GM21367 (cell line): ENCODE measurements around the gene EIF5.

Experiments
- ATAC-seq: cut with Tn5 transposase; IDR thresholded peaks from one replicate; pipeline ENCODE4 v1.9.1; 2021; ENCODE audit not compliant: unreplicated experiment

Gene EIF5

DNA sequence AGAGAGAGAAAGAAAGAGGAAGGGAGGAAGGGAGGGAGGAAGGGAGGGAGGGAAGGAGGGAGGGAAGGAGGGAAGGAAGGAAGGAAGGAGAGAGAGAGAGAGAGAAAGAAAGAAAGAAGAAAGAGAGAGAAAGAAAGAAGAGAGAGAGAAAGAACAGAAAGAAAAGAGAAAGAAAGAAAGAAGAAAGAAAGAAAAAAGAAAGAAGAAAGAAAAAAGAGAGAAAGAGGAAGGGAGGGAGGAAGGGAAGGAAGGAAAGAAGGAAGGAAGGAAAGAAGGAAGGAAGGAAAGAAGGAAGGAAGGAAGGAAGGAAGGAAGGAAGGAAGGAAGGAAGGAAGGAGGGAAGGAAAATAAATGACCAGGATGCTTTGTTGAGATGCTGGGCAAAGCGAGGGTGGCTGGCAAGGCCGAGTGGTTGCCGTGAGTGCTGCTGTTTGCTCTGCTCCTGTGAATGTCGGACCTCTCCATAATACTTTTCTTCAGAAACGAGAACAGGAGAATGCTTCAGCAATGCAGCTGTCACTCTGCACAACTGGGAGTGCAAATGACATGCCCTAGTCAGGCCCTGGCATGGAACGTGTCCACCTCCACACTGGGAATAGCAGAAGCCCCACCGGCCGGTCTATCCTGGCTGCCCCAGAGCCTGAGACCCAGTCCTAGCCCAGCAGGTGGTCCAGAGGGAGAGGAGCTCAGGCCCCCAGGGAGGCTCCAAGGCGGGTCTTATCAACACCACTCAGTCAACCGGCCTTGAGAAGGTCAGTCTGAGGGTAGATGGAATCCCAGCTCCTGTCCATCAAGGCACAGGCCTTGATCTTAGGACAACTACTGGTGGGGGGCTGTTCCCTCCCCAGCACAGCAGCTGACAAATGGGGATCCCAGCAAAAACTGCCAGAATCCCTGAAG is 25.1 kb upstream of the EIF5 start:
- ATAC-seq = no peak

DNA sequence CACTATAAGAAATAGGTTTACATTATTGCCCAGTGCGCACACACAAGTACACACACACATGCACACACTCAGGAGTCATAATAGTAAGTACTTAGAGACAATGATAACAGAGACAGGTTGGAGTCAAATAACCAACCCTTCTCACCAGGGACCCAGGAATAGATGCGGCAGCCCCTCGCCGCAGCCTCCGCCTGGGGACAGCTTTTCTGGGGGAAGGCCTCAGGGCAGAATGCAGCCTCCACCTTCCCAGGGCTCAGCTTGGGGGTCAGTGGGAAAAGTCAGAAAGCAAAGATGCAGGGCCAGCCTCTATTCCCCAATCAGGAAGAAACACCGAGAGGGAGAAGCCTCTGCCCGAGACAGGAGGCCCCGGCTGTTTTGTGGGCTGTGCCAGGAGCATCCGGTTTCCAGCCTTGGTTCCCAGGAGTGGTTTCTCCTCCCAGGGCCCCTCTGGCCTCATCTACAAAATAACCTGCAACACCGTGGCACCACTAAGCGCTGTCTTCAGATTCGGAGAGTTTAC is 23.4 kb upstream of the EIF5 start:
- ATAC-seq = no peak

DNA sequence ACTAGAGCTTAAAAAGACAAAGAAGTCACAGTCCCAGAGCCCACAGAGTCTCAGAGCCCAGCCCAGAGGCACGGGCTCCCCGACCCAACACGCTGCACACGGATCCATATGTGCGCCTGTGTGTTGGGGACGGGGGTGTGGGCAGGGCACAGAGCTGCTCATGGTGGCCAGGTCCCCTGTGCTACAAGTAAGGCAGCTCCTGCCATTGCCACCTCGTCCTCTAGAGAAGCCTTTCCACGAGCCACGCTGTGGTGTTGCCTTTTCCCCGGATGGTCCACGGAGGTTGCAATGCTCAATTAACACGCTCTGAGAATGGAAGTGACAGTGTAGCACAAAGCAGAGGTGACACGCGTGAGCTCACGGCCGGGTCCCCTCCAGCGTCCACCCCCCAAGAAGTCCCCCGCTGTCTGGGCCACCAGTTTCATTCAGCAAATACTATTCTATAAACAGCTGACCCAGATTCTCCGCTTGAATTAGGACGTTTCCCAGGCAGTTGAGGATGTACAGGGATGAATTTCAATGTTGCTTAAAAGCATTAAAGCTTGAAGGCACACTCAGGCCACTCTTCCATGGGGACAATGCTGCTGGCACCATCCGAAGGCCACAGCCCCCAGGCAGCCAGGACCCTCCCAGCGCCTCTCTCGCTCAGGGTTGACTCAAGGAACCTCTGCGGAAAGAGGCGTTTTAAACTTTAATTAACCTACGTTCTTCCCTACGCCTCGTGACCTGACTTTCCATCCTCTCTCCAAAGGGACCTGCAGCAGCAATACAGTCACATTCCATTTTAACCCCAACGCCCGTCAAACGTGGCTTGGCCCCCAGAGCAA is 22.7 kb upstream of the EIF5 start:
- no peak for ATAC-seq

DNA sequence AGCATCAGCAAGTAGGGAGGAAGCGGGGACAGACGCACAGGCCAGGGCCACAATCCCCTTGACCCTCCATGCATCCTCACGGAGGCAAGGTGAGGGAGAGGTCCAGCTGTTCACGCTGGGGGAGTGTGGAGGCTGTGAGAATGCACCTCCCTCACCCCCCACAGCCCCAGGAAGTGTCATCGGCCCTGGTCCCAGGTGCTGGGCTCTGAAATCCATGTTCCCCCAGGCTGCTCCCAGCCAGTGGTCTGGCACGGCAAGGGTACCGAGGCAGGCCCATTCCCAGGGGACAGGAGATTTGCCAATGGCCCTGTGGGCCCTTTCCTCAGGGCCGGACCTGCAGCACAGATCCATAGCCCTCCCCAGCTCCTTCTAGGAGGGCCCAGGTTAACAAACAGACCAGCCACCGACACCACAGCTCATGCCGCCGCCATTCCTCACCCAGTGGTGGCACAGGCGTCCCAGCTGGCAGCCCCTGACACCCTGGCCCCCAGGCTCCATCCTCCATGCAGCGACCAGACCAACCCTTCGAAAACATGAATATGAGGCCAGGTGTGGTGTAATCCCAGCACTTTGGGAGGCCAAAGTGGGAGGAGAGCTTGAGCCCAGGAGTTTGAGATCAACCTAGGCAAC is 21.9 kb upstream of the EIF5 start:
- no peak for ATAC-seq

DNA sequence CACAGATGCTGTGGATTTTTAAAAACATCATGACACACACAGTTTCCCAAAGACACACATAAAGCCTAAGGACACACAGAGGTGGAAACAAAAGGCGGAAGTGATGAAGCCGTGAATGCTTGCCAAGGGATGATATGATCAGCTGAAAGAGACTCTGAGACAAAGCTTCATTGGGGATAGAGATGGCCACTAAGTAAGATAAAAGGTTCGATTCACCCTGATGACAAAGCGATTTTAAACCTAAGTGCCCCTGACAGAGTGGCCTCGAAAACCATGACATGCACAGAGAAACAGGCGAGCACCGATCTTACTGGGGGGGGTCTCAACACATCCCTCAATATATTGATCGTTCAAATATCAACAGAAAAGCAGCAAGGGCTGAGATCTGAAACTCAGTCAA is 20.3 kb upstream of the EIF5 start:
- ATAC-seq = no peak

DNA sequence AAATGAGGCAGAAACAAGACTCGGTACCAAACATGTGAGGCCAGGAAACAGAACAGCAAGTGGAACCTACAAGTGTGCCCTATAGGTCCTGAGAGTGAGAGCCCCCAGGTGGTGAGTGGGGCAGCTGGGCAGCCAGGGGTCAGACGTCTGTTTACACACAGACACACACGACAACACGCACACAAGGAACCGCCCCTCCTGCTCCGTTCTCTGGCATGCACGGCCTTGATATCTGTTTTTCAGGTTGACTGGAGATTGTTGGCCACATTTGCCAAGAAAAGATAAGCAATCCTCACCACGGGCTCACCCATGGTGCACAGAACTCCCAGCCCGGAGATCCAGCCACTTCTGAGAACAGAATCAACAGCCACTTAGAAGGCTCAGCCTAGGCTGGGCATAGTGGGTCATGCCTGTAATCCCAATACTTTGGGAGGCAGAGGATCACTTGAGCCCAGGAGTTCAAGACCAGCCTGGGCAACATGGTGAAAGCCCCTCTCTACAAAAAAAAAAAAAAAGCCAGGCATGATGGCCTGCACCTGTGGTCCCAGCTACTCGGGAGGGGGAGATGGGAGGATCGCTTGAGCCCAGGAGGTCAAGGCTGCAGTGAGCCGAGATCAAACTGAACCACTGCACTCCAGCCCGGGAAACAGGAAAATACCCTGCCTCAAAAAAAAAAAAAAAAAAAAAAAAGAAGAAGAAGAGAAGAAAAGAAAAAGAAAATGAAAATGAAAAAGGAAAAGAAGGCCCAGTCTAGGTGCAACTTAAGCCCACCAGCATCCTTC is 19.4 kb upstream of the EIF5 start:
- ATAC-seq = no peak

DNA sequence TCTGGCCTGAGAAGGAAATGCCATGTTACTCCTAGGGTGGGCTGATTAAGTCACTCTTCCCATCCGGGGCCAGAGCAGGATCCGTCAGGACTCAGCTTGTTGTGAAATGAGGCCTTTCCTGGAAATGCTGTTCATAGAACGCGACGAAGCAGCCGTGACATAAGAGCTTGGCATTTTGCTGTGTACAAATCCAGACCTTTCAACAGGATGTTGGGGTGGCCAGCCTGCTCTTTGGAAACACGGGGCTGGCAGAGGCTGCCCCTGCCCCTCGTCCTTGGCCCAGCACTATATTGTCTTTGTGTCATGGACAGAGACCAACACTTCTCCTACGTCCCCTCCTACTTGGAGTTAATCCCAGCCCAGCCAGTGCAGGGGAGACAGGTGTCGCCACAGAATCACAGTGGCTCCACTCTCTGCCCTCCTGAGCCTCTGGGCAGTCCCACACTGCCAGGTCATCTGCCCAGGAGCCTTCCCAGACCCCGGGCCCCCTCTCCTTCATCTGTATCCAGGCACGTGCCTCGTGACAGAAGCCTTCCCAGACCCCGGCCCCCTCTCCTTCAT is 18.6 kb upstream of the EIF5 start:
- ATAC-seq = no peak

DNA sequence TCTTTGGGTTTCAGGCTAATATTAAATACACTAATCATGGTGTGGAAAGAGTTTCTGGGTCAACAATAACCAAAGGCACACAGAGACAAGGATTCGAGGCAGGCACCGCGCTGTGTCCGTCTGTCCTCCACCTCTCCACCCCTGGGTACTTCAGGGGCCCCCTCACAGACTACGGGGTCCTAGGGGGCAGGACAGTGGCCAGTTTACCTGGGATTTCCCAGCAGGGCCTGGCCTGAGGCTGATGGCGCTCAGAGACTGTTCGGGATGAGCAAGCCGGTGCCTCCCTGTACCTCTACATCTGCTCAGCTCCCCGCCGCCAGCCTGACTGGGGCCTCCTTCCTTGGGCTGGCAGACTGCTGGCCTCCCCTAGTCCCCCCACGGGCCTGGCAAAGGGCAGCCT is 18.1 kb upstream of the EIF5 start:
- no peak for ATAC-seq

DNA sequence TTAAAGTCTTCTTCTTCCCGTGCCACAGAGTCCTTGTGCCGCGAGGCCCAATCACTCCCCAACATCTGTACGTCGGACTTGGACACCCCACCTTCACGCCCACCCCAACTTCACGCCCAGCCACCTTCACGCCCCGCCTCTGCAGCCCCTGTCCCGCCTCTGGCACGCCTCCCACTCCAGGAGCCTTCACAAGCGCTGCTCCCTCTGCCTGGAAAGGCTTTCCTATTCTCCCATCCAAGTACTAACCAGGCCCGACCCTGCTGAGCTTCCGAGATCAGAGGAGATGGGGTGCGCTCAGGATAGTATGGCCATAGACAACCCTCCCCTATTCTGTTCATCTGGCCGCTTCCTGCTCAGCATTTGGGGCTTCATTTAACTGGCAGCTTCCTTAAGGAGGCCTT is 17.3 kb upstream of the EIF5 start:
- ATAC-seq = no peak

DNA sequence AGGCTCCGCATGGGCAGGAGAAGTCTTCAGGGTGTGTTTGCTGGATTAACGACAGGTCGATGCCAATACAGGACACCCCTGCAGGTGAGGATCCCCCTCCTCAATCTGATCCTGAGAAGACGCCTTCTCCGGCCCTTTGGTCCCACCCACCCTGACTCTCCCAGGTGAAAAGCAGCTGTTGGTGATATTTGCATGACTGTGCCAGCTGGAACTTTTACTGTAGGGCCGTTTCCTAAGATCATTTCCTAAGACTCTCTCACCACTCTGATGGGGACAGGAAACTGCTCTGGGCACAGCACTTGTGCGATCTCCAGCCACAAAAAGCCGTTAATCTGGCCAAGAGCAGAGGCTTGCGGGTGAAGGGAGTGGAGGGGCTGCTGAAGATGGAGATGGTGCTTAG is 16.8 kb upstream of the EIF5 start:
- ATAC-seq = no peak

DNA sequence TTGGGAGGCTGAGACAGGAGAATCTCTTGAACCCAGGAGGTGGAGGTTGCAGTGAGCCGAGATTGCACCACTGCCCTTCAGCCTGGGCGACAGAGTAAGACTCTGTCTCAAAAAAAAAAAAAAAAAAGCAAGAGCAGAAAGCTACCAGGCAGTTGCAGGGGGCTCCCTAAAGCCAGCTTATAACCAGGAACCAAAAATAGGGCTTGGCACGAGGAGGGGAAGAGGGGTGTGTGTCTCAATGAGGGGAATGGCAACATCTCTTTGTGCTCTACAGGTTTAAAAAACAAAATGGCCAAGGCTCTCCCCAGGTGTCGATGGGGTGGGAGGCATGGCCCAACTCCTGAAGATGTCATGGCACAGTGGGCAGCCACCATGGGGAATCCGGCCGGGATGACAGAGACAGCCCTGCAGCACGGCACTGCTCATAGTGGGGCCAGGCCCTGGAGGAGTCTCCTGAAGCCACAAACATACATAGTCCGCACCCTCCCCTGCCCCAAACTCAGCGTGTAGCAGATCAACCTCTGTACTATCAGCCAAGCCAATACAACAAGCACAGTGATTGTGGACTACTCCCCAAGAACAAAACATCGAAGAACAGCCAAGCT is 16.0 kb upstream of the EIF5 start:
- no peak for ATAC-seq

DNA sequence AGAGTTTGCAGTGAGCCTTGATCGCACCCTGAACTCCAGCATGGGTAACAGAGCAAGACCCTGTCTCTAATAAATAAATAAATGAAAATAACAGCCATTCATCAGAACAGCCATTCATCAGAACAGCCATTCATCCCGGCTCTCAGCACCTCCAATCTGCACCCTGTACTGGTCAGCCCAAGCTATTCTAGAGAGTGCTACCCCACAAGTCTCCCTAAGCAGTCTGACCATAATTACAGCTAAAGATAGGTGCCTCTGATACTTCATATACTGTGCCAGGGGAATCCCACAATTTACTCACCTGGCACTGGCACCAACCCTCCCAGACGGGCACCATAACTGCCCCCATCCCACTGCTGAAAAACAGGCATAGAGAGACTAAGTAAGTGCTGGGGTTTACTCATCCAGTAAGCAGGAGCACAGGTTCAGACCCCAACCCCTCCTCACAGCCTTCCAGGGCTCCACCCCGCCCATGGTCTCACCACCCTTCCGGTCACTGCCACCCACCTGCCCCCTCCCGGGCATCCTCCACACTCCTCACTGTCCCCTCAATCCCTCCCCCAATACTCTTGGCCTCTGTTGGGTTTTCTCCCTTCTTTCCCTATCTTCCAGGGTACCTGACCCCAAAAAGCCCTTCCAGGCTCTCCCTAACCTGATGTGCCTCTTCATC is 15.2 kb upstream of the EIF5 start:
- ATAC-seq = peak; percentile 23

DNA sequence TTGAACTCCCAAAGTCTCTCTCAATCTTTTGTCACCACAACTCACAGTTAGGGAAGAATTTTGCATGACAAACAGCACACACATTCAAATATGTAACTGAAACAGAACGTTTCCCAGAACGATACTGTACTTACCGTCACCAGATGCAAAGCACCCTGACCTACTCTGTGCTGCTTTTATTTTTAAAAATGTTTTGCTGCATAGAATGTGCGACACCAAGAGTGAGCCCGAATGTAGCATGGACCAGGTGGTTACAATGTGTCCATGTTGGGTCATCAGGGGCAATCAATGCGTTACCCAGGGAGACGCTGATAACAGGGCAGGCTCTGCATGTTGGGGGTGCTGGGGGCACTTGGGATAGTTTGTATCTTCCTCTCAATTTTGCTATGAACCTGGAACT is 14.6 kb upstream of the EIF5 start:
- ATAC-seq = peak; percentile 70

DNA sequence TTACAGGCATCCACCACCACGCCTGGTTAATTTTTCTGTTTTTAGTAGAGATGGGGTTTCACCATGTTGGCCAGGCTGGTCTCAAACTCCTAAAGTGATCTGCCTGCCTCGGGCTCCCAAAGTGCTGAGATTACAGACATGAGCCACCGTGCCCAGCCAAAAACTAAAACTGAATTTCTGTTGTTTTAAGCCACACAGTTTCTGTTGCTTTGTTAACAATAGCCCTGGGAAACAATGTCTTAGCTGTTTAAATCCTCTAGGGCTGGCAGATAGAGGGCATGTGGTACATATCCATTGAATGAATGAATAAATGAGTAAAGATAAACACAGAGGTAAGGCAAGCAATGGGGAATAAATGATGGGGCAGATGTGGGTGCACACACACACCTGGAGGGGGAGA is 8.0 kb upstream of the EIF5 start:
- ATAC-seq = no peak

DNA sequence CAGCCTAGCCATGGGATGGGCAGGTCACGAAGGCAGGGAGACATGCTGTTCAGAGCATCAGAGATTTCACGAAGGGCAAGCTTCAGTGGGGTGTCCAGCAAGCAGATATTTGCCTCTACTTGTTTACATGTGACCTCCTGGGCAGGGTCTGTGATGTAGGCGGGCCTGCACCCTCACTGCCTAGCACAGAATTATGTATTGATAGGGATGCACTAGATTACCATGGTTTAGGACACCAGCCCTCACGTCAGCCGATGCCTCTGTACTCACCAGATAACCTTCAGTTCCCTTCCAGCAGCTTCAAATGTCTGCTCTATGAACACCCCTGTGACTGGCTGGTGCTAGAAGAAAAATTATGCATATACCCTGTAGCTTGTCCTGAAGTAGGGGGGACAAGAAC is 5.1 kb upstream of the EIF5 start:
- no peak for ATAC-seq

DNA sequence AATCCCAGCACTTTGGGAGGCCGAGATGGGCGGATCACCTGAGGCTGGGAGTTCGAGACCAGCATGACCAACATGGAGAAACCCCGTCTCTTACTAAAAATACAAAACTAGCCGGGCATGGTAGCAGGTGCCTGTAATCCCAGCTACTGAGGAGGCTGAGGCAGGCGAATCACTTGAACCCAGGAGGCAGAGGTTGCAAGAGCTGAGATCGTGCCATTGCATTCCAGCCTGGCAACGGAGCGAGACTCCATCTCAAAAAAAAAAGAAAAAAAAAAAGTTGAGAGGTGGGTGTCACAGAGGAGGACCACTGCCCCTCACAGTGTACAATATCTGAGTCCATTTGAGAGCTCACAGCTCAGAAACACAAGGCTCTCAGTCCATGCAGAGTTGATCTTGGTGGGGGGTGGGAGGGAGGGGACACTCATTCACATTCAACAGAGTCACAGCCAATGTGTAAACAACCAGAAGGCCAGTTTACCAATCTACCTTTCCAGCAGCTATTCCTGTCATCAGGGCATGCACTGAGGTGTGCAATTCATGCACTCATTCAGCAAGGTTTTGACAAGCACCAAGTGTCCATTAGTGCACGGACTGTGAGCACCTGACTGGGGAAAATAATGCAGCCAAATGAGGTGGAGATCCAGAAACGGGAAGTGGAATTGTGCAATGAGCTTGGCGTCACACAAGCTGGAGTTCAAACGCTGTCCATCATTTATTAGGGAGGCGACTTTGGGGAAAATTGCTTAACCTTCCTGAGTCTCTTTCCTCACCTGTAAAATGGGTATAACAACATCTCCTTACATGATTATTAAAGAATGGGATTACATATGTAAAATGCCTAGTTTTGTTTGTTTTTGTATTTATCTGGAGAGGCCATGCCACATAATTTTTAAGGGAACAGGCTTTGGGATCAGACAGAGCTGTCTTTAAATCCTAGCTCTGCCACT is 4.4 kb upstream of the EIF5 start:
- no peak for ATAC-seq

DNA sequence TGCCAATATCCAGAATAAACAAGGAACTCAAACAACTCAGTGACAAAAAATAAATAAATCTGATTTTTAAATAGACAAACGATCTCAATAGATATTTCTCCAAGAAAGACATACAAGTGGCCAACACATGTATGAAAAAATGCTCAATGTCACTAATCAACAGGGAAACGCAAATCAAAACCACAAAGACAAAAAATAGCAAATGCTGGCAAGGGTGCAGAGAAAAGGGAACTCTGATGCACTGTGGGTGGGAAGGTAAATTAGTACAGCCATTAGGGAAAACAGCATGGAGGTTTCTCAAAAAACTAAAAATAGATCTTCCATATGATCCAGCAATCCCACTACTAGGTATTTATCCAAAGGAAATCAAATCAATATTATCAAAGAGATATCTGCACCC is 3.5 kb upstream of the EIF5 start:
- ATAC-seq = no peak

DNA sequence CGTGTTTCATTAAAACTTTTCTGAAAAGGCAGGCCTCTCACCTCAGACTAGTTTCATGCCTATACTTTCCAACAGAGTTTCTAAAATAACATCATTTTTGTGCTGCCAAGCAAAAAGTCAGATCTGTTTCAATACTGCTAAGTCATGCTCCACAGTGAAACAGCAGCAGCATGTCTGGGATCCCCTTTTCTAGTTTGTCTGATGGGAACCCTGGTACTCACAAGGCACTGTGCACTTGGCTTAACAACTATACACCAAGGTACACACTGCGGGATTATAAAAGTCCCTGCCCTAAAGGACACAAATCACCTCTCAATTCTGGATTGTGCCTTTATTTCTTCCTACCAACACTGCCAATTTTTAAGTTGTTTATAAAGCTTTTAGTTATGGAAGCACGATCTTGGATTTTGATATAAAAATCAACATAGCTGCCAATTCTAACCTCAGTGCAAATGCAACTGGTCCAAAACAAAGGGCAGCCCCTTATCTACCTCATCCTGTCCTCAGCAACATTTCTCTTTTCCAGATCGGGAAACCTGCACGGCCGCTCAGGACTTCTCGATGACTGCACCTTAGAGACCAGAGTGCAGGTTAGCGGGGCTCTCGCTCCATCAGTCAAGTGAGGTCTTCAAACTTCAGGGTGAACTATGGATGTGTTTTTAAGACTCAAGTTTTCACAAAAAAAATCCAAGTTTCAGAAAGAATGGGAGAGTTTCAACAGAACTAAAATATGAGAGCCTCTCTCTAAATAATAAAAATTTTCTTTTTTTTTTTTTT is 1.7 kb upstream of the EIF5 start:
- no peak for ATAC-seq
